ENCODE data around the gene KLB. TPM values are rescaled to one million over a fixed set of nuclear protein-coding genes. Genes with fewer than 3 reads are reported as not detected.

The KLB gene
- total RNA-seq, 4 donors from 2014 or later: 0.20 to 0.27 TPM; not detected in 2

- Histone ChIP-seq H3K4me1 (no peaks in the 10 kb centered on the region), H3K27ac (no peak overlapping the region), H3K27me3 (no peaks in the 10 kb centered on the region), H3K9me3 (no peaks in the 10 kb centered on the region), H3K4me3 (replicated peaks in 1 of 3) (no peak overlapping the region), H3K36me3 (no peaks in the 10 kb centered on the region)
- TF ChIP-seq POLR2A (IDR thresholded peaks at IDR 0.05): no peak
- TF ChIP-seq CTCF (IDR thresholded peaks at IDR 0.05): no peak
- intact Hi-C loops (cut with DNase I): no loop called here
- whole genome bisulfite sequencing, 2 donors: 63 to 68% methylated on average over 7 of the region's 7 CpGs
- DNase-seq: no peak
Measured at GRCh38 chr4:39435659-39436563, 29.2 kb downstream of the KLB start.

DNA sequence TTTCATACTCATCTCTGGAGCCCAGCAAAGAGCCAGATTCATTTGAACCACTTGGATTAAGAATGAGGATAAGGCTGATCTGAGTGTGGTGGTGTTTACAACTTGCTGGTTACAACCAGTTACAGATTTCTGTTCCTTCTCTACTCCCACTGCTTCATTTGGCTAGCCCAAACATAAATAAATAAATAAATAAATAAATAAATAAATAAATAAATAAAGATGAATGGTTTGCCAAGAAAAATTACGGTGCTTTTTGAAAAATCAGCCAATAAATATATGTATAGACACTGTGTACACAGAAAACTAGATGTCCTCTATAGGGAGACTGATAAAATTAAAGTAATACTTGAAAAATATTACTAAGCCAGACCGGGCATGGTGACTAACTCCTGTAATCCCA is 34.9 kb downstream of the KLB start:
- H3K36me3 ChIP-seq: no peaks in the 10 kb centered on the region
- TF ChIP-seq CTCF (IDR thresholded peaks at IDR 0.05) (no peak), POLR2A (IDR thresholded peaks at IDR 0.05) (no peak)
- WGBS, 2 donors: 73 to 88% methylated on average over 2 of the region's 2 CpGs

DNA sequence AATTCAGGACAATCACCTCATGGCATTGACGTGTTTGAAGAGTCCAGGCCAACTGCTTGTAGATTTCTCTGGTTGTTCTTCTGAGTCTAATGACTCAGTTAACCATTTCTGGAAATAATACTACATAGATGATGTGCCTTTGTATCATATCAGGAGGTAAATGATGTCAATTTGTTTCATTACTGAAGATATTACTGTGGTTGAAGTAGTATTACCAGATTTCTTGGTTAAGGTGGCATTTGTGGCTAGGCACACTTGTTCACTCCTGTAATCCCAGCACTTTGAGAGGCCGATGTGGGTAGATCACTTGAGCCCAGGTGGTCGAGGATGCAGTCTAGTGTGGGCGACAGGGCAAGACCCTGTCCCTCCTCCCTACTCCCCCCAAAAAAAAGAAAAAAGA is 36.3 kb downstream of the KLB start:
- whole genome bisulfite sequencing, 2 donors: 80% methylated on average over 4 of the region's 4 CpGs
- no peaks in the 10 kb centered on the region for H3K9me3 ChIP-seq
- H3K4me1 ChIP-seq: peaks cover 4 to 7% of the 10 kb centered on the region in 2 donors
- H3K4me3 ChIP-seq (replicated peaks in 1 of 3): no peak overlapping the region
- H3K27me3 ChIP-seq: no peaks in the 10 kb centered on the region
- H3K27ac ChIP-seq: no peak overlapping the region
- intact Hi-C loops (cut with DNase I): no loop called here
- DNase-seq: no peak
- no peaks in the 10 kb centered on the region for H3K36me3 ChIP-seq
- TF ChIP-seq POLR2A (IDR thresholded peaks at IDR 0.05) (no peak), CTCF (IDR thresholded peaks at IDR 0.05) (no peak)

More for the DNA sequence above, 34.9 kb downstream of the KLB start:
- Histone ChIP-seq H3K9me3 (no peaks in the 10 kb centered on the region), H3K27ac (no peak overlapping the region), H3K4me1 (no peaks in the 10 kb centered on the region), H3K27me3 (no peaks in the 10 kb centered on the region), H3K4me3 (replicated peaks in 1 of 3) (no peak overlapping the region)
- DNase-seq: no peak
- intact Hi-C loops (cut with DNase I): no loop called here

GRCh38 chr4:39446483-39446841 is 39.7 kb downstream of the KLB start:
- DNase-seq: no peak
- no peak overlapping the region for H3K27ac ChIP-seq
- peak overlapping the region in 1 of 3 donors; percentile 27 for H3K4me3 ChIP-seq (replicated peaks in 1 of 3)
- H3K4me1 ChIP-seq: peaks cover 4 to 7% of the 10 kb centered on the region in 2 donors
- H3K36me3 ChIP-seq: peaks cover under 1 to 2% of the 10 kb centered on the region in 2 donors
- no peaks in the 10 kb centered on the region for H3K27me3 ChIP-seq
- no peaks in the 10 kb centered on the region for H3K9me3 ChIP-seq
- intact Hi-C loops (cut with DNase I): no loop called here
- 84 to 96% methylated on average over 14 to 20 of the region's 20 CpGs for WGBS, 2 donors
- no peak for TF ChIP-seq CTCF (IDR thresholded peaks at IDR 0.05)
- TF ChIP-seq POLR2A (IDR thresholded peaks at IDR 0.05): no peak

- TF ChIP-seq POLR2A (IDR thresholded peaks at IDR 0.05): no peak
- TF ChIP-seq CTCF (IDR thresholded peaks at IDR 0.05): peak in 2 of 6 experiments; percentile 23 to 42
- Histone ChIP-seq H3K27ac (no peak overlapping the region), H3K36me3 (peaks cover 6 to 7% of the 10 kb centered on the region in 2 donors), H3K27me3 (no peaks in the 10 kb centered on the region), H3K9me3 (no peaks in the 10 kb centered on the region), H3K4me1 (peaks cover 4 to 7% of the 10 kb centered on the region in 2 donors), H3K4me3 (replicated peaks in 1 of 3) (peak overlapping the region in 2 of 3 donors; percentile 7 to 27)
- peak; percentile 65 to 77 for DNase-seq
- intact Hi-C loops (cut with DNase I): no loop called here
- 3 to 5% methylated on average over 8 to 21 of the region's 61 CpGs for WGBS, 2 donors
Measured at GRCh38 chr4:39446842-39447573, 40.3 kb downstream of the KLB start.
